Measurements from ENCODE around the gene CPNE9.

Gene CPNE9

DNA sequence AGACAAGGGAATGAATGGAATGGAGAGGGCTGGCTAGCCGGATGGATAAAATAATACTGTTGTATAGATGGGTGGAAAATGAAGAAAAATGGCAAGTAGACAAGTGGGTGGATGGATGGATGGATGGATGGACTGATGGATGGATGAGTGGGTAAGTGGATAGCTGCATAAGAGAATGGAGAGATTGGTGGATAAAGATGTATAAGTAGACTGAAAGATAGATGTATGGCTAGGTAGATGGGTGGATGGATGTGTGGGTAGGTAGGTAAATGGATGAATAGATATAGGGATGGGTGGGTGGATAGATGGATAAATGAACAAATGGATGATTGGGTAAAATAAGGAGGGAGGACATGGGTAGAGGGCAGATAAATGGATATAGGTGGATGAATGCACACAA is 13.9 kb downstream of the CPNE9 start:
- FAIRE-seq: no peak

DNA sequence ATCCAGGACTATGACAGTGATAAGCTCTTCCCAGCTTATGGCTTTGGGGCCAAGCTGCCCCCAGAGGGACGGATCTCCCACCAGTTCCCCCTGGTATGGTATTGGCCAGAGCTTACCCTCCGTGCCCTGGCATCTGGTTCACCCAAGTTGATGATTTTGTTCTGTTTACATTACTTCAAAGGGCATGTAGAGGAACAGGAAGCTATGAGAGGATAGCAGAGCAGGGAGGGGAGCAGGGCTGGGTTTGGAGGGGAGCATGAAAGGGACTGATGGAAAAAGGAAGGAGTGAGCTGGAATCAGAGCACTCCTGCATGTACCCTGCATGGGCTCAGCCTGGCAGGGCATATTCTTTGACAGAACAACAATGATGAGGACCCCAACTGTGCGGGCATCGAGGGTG is 14.5 kb downstream of the CPNE9 start:
- FAIRE-seq: no peak

DNA sequence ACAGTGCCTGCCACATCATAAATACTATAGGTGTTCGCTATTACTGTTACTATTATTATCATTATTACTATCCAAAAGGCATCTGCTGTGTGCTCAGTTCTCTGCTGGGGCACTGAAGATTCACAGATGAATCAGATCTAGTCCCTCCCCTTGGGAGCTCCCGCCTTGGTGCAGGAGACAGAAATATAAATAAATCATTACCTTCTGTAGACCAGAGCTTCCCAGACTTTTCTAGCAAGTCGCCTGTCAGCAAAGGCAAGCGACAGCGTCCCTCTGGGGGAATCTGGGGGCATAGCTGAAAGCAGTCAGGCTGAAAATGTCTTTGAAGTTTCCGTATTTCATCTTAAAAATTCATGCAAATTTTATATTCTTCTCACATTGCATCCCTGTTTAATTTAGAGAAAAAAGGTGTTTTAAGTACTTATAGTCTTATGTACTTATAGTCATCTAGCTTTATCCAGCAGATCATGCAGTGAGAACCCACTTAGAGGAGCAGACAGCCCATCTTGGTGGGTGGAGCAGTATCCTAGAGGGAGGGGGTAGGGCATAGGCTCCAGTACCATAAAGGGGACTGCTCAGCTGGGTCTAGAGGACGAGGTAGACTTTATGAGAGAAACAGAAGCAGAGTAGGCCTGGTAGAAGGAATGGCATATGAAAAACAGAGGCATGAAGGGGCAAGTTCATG is 17.5 kb downstream of the CPNE9 start:
- no peak for FAIRE-seq

DNA sequence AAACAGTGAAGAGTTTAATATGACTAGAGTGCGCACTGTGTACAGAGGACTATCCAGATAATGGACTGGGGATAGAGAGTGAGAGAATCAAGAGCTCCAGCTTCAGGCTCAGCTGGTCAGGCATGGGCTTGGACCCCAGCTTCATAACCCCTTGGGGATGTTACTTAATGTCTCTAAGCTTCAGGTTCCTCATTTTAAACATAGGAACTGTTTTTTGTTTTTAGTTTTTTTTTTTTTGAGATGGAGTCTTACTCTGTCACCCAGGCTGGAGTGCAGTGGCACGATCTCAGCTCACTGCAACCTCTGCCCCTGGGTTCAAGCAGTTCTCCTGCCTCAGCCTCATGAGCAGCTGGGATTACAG is 18.0 kb downstream of the CPNE9 start:
- FAIRE-seq: no peak

DNA sequence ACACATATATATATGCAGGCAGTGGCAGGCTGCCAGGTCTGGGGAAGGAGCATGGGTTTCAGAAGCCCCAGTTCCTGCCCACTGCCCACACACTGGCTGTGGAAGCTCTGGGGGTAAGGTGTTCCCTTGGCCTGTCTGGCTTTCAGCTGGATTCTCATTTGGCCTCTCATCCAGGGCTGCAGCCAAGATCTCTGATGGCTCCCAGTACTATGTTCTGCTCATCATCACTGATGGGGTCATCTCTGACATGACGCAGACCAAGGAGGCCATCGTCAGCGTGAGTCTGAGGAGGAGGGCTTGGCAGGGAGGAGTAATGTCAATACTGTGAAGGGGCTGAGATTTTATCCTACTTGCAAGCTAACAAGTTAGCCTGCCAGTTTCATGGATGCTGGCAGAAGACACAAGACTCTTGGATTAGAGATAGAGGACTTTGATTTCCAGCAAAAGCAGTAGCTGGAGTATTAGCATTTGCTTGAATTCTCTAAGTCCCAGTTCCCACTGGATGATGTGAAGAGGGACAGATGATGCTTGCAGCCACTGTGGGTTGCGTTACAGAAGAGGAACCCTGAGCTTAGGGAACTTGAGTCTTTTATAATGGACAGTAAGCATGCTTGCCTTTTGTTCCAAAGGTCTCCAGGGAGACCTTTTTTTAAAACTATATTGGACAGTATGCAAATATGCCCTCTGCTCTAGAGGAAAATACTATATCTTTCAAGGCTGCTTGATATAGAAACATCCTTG is 22.3 kb downstream of the CPNE9 start:
- FAIRE-seq: no peak

DNA sequence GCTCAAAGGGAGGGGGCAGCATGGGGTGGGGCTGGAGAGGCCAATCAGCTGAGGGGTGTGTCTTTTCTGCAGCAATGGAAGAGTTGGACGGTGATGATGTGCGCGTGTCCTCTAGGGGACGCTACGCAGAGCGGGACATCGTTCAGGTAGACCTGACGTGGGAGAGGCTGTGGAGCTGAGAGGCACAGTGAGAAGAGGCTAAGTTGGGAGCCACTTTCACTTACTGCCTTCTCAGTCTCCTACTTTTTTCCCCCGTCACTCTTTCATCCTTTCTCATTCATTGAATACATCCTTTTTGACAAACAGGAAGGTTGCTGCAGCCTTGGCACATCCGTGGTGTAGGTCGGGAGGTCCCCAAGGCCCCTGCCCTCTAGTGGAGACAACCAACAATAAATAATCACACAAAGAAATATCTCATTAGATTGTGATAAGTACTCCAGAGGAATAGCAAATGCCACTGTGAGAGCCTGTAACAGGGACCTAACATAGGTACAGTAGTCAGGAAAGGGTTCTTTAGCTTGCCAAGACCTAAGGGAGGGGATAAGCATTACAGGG is 23.5 kb downstream of the CPNE9 start:
- FAIRE-seq: no peak

DNA sequence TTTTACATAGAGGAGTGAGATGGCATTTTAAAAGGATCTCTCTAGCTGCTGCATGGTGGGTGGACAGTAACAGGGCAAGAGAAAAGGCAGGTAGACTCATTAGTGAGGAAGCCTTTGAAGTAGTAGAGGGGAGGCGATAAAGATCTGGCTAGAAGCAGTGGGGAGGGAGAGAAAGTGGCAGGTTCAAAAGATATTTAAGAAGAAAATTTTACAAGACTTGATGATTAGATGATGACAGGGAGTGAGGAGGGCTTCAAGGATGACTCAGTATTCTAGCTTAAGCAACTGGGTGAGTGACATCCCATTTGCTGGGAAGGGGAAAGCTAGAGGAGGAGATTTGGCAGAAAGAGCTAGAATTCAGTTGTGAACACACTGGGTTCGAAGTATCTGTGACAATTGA is 24.1 kb downstream of the CPNE9 start:
- FAIRE-seq: no peak

DNA sequence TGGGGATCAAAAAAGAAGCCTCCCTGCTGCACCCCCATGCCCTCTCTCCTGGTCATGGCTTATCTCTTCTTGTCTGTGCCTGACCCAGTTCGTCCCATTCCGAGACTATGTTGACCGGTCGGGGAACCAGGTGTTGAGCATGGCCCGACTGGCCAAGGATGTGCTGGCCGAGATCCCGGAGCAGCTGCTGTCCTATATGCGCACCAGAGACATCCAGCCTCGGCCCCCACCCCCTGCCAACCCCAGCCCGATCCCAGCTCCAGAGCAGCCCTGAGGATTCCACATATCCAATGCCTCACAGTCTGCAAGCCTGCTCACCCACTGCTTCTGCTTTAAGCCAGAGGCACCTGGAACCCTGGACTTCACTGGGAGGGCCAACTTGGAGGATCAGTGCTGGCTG is 25.8 kb downstream of the CPNE9 start:
- FAIRE-seq: no peak

DNA sequence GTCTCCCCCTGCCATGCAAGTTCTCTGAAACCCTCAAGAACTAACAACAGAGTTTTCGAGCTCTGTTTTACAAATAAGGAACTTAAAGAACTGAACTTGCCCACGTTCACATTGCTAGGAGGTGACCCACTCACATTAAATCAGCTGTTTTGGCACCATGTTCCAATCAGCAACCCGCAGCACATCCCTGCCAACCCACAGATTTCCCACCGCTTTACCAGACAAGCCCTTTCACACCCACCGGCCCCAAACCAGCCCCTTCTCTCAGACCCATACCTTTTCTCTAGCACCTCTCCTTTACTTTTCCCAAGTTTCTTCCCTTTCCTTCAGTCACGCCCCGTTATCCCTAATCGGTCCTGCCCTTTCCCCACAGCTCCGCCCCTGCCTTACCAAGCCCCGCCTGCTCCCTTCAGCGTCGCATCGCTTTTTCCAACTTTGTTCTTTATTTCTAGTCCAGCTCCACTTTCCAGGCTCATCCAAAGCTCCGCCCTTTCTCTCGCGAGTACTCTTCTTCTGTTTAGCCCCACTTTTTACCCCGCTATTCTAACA is 27.1 kb downstream of the CPNE9 start:
- no peak for FAIRE-seq

DNA sequence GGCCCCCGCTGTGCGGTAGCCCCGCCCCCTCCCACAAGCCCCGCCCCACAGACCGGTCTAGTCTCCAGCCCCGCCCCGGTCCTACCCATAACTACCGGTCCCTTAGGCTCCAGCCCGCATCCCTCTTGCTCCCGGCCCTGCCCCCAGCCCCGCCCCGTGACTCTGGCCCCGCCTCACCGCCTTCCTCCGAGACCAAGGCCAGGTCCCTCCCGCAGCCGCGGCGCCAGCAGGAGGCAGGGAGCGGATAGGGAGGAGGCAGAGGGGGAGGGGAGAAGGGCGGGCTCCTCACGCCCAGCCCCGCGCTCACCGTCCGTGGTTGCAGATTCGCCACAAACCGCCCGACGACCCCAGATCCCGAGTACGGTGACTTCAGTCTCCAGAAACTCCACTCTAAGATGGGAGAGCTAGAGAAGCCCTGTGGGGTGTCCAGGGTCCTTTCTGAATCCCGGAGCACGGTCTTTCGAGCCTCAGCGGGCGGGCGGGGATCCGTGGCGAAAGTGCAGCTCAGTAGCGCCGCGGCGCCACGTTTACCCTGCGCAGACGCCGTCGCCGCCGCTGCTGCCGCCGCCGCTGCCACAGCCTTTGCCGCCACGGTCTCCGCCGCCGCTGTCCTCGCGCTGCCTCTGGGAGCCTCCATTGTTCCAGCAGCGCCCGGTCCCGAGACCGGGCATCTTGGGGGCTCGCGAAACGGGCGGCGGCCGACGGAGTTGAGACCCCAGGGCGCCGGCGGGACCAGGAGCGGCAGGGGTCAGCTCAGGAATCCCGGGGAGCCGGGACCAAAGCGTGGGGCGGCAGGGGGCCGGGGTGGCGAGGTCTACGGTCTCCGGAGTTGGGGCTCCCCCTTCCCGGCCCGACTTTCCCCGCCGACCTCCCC is 27.8 kb downstream of the CPNE9 start, which contains the start of gene BRPF1:
Gene BRPF1, plus strand, starts transcription at position 530 of the 874 bp plus-strand sequence. CDS start 2,406 bp downstream, outside the sequence.
- FAIRE-seq: peak; percentile 17

DNA sequence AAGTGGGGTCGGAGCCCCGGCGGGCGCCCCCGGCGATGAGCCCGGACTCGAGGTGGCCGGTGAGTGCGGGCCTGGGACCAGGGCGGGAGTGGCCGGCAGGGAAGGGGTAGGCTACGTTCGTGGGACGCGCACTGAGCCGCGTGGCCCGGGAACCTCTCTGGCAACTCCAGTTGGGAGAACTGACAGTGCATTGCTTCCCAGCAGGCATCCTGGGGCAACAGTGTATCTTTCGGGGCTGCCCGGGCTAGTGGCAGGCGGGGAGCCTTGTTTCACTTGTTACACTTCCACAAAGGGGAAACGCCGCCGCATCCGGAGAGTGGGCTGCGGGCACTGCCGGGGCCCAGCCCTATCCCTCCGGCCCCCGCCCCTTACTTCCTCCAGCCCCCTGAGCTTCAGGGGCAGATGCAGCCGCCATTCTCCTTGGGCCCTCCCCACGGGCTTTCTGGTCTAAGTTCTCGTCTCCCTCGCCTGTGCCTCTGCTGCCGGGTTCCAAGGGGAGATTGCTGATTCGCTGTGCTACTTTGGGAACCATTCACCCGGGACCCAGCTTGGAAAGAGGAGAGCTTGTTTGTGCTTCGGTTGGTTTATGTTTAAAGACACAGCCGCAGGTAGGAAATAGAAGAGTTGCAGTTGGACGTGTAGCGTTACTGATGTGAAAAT is 28.6 kb downstream of the CPNE9 start:
- no peak for FAIRE-seq

DNA sequence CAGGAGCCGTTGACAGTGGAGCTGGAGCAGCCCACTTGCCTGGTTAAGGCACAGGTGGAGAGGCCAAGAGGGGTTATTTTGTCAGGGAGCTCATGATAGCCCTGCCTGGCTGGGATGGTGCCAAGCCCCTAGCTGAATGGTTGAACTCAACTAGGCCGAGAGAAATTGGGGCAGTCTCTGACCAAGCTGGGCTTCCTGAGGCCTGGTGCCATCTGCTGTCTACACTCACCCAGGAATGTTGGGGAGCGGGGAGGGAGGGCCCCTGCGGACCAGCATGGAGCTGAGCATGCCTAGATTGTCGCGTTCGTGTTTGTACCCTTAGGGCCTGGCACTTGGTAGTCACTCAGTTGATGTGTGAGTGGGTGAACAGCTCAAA is 29.1 kb downstream of the CPNE9 start:
- no peak for FAIRE-seq

DNA sequence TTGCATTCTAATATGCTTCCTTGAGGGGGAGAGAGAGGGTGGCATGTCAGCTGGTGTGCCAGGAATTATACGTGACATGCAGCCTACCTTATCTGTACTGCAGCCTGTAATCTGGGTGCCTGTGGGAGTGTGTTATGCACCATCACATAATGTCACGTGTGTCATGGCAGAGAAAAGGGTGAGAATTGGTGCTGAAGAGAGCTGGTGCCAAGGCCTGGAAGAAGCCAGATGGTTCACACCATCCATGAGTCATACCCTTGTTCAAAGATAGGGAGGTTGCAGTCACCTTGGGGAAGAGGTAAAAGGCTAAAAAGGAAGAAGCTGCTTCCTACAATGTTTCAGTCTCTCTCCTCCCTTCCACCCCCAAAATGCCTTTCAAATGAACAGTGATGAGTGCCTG is 33.2 kb downstream of the CPNE9 start:
- FAIRE-seq: no peak

DNA sequence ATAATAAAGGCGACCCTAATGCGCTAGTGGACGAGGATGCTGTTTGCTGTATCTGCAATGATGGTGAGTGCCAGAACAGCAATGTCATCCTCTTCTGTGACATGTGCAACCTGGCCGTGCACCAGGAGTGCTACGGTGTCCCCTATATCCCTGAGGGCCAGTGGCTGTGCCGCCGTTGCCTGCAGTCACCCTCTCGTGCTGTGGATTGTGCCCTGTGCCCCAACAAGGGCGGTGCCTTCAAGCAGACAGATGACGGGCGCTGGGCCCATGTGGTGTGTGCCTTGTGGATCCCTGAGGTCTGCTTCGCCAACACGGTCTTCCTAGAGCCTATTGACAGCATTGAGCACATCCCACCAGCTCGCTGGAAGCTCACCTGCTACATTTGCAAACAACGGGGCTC is 35.5 kb downstream of the CPNE9 start:
- FAIRE-seq: no peak

DNA sequence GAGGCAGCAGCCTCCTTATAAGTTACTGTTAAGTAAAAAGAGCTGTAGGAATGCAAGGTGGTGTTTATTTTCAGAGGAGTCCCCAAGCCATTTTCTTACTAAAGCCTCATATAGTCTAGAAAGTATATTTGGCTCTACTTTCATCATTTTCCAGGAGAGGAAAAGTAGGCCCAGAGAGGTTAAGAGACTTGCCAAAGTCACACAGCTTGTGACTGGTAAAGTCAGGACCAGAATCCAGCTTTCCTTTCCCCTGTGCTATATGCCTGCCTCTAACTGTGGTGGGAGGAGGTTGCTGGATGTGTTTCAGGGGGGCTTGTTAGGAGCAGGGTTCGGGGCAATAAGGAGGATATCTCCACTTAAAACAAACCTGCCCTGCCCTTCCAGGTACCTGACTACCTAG is 38.9 kb downstream of the CPNE9 start:
- no peak for FAIRE-seq

DNA sequence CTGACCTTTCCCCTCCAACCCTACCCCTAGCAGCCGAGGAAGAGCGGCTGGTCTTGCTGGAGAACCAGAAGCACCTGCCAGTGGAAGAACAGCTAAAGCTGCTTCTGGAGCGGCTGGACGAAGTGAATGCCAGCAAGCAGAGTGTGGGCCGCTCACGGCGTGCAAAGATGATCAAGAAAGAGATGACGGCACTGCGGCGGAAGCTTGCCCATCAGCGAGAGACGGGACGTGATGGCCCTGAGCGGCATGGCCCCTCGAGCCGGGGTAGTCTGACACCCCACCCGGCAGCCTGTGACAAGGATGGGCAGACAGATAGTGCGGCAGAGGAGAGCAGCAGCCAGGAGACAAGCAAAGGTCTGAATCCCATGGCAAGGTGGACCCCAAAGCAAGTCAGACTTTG is 39.9 kb downstream of the CPNE9 start:
- FAIRE-seq: no peak

DNA sequence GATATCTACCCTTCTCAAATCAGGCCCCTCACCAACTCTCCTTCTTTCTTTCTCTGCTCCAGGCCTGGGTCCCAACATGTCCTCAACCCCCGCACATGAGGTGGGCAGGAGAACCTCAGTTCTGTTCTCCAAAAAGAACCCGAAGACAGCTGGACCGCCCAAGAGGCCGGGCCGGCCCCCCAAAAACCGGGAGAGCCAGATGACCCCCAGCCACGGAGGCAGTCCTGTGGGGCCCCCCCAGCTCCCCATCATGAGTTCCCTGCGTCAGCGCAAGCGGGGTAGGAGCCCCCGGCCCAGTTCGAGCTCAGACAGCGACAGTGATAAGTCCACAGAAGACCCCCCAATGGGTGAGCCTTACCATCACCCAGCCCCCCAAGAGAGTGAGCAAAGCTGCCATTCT is 40.5 kb downstream of the CPNE9 start:
- no peak for FAIRE-seq

DNA sequence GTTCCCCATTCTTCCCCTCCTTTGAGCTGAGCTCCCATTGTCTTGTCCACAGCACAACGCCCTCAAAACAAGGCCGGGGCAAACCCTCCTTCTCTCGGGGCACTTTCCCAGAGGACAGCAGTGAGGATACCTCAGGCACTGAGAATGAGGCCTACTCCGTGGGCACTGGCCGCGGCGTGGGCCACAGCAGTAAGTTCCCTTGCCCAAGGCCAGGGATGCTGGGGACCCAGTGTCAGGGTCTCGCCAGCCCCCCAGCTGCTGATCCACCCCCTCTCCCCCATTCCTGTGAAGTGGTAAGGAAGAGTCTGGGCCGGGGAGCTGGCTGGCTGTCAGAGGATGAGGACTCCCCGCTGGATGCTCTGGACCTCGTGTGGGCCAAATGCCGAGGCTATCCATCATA is 41.9 kb downstream of the CPNE9 start:
- FAIRE-seq: no peak

DNA sequence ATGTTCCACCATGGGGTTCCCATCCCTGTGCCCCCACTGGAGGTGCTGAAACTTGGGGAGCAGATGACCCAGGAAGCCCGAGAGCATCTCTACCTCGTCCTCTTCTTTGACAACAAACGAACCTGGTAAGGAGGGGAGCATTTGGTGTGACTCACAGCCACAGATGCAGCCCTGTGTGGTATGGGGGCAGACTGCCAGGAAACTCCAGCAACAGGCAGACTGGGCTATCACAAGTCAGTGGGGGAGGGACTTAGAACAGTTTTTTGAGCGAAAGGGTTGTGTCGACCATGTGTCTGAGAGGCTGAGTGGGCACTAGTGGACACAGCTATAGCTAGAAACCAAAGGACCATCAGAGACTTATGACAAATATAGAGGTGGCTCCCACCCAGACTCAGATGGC is 42.7 kb downstream of the CPNE9 start:
- no peak for FAIRE-seq

DNA sequence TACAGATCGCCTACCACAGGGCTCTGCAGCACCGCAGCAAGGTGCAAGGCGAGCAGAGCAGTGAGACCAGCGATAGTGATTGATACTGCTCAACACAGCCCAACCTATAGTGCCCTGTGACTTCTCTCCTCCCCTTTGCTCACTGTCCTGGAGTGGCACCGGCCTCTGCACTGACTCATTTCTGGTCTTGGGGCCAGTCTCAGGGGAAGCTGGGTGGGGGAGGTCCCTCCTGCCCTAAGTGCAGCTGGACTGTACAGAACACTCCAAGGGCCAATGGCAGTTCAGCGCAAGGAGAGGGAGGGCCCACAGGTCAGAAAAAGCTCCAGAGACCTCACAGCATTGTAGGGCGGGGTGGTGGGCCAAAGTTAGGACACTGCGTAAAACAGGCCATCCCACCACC is 43.6 kb downstream of the CPNE9 start:
- FAIRE-seq: no peak

DNA sequence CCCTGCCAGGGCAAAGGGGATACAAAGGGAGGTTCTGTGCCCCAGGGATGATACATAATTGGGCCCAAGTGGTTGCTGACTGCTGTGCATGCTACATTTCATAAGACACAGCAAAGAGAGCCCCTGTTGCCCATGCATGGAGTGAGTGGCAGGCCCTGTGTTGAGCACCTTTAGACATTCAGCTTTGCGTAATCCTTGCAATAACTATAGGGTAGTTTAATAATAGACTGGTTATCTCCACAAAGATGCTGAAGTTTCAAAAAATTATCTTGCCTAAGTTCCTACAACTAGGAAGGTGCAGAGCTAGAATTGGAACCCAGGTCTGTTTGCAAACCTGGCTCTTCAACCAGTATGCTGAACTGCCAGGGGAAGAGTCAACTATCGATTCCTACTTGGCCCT is 44.4 kb downstream of the CPNE9 start:
- no peak for FAIRE-seq

DNA sequence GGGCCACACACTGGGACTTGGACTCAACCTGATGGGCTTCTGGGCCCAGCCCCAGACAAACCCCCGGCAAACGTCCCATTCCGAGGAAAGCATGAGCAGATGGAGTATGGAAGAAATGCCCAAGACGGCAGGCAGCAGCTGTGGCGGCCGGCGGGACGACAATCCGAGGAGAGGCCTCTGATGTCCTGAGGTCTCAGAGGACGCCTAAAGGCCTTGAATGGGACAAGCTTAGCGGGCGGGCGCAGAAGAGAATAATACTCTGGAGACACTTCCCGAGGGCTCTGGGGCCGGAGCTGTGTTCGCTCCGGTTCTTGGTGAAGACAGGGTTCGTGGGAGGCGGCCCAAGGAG is 45.6 kb downstream of the CPNE9 start:
- FAIRE-seq: no peak
